ENCODE measurements around the gene CCL21. TPM values are rescaled to one million over a fixed set of nuclear protein-coding genes. Genes with fewer than 3 reads are reported as not detected.

Gene CCL21
- total RNA-seq, 1 experiment from 2014 or later, result not detected

DNA sequence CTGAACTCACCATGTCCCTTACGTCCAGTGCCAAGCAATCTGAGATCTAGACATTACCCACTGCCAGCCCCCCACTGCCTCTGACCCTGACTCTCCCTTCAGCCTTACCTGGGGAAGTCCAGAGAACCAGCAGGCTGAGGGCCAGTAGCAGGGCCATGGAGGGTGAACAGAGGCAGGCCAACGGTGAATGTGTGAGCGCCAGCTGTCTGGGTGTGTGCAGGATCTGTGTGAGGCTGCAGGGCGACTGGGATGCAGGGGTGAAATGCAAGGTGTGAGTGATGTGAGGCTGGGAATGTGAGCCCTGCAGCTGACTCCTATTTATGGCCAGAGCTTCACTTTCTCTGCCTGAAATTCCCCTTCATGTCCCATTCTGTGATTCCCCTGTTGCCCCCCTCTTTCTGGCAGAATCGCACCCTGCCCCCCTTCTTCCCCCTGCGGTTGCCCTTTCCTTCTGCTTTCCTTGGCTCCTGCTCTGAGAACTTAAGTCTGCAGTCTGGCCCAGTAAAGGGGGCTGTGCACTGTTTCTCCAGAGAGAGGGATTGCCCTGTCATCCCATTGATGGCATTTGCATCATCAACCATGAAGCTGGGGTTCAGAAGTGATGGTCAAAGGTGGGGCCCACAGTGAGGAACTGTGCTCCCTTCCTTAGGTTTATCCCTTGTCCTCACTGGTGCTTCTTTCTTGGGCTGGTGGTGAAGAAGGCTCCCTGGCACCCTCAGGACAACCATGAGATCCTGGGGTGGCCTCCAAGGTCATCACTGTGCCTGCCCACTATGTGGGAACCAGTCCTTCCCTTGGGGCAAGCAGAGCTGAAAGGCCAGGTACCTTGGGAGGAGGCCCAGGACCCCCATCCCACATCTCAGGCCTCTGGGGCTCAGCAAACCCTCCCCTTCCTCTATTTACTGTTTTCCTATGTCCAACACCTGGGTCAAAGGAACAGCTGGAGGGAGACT is 18.7 kb downstream of the CCL21 start, which contains the start of gene CCL19:
CCL19 (minus strand) TSS at position 294 of the 953 bp plus-strand sequence; CDS start at position 157, 137 bp downstream.
- H3K4me3 ChIP-seq, result no peak within 1 kb of the TSS
- H3K27ac ChIP-seq, result no peak within 1 kb of the TSS
- no peaks in the 10 kb centered on the region for H3K4me1 ChIP-seq
- no peaks in the 10 kb centered on the region for H3K9me3 ChIP-seq (replicated peaks)
- no peaks in the 10 kb centered on the region for H3K36me3 ChIP-seq
- DNase-seq, result no peak
- no peaks in the 10 kb centered on the region for H3K27me3 ChIP-seq

DNA sequence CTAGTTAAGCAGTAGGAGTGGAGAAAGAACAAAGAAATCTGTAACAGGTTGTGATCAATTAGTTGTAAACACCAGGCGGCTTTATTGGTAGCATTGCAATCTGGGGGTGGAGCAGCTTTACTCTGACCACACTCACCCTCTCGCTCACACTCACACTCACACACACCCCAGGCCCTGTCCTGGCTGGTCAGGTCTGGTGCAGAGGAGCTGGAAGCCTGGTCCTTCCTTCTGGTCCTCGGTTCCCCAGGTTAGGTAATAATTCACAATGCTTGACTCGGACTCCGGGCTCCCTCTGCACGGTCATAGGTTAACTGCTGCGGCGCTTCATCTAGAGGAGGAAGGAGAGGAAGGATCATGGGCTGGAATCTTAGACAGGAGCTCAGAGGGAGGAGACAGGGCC is 20.4 kb downstream of the CCL21 start:
- H3K9me3 ChIP-seq (replicated peaks), result no peaks in the 10 kb centered on the region
- H3K4me3 ChIP-seq, result no peak overlapping the region
- H3K4me1 ChIP-seq, result no peaks in the 10 kb centered on the region
- H3K36me3 ChIP-seq, result no peaks in the 10 kb centered on the region
- DNase-seq, result no peak
- H3K27me3 ChIP-seq, result no peaks in the 10 kb centered on the region
- H3K27ac ChIP-seq, result no peak overlapping the region

DNA sequence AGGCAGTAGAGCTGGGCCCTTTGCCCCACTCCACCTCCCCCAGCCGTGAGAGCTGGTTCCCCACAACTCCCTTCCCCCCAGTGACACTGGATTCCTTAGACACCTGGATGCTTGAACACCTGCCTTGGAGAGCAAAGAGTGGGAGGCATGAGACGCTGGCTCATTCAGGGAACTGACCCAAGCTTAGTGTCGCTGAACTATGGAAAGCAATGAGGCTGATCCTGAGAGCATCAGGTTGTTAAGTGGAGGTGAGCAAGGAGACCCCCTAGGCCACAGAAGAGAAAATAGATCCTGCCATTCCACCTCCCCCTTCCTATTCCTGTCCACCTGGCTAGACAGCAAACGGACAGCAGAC is 20.8 kb downstream of the CCL21 start:
- no peak for DNase-seq
- no peaks in the 10 kb centered on the region for H3K27me3 ChIP-seq
- no peak overlapping the region for H3K4me3 ChIP-seq
- no peaks in the 10 kb centered on the region for H3K36me3 ChIP-seq
- H3K27ac ChIP-seq, result no peak overlapping the region
- H3K4me1 ChIP-seq, result no peaks in the 10 kb centered on the region
- H3K9me3 ChIP-seq (replicated peaks), result no peaks in the 10 kb centered on the region

DNA sequence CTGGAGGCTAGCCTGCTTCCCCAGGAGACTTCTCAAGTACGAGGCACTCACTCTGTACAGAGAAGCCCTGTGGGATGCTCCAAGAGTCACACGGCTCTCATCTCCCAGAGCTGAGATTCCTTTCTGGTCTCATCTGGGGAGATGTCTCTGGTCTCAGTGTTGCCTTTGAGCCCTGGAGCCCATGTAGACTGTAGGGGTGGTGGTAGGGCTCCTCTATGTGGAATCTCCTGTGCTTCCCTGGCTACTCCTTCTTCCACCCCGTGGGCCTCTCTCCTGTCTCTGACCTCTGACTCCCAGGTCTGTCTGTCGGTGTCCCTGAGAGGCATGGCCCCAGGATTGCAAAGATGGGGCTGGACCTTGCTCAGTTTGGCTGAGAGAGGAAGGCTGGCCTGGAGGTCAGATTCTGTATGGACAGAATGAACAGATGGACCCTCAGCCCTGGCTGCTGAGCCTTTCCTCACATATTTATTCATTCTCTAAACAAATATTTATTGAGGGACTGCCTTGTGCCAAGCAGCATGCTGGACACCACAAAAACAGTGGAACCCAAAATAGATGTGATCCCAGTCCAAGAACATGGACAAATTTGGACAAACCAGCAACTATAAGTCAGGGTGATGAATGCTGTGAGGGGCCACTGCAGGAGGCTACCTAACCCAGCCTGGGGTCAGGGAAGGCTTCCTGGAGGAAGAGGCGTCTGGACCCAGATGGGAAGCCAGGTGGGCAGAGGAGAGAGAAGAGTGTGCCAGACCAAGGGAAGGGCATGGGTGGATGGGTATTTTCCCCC is 21.4 kb downstream of the CCL21 start:
- Histone ChIP-seq H3K9me3 (replicated peaks) (no peaks in the 10 kb centered on the region), H3K4me1 (no peaks in the 10 kb centered on the region), H3K27ac (no peak overlapping the region), H3K4me3 (no peak overlapping the region), H3K36me3 (no peaks in the 10 kb centered on the region), H3K27me3 (no peaks in the 10 kb centered on the region)
- DNase-seq, result no peak

DNA sequence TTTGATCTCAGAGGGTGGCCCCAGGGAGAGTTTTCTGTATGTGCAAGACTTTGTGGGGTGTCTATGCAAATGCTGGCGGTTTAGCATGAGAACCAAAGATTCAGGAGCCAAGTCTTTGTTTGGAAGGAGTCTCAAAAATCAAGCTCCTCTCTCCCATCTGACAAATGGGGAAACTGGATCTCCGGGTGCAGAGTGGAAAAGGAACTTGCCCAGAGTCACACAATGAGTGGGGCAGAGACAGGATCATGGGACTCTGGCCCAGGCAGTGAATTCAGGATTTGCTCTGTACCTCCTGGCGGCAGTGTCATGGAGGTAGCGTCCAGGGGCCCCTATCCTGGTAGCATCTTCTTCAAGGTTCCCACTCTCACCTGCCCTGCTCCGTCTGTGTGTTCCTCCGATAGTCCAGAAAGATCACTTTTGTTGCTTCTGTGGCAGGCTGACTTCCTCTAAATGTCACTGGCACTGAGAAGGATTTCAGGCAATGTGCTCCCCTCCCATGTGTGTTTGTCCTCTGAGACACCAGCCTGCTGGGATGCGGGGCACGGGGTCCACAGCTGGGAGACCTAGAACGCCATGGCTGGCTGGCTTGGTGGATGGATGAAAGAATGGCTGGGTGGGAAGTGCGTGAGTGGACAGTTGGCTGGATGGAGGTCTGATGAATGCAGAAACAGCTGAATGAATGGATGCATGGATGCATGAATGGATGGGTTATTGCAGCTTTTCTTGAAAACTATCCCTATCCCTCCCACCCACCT is 22.5 kb downstream of the CCL21 start:
- DNase-seq, result no peak
- Histone ChIP-seq H3K4me1 (no peaks in the 10 kb centered on the region), H3K27me3 (no peaks in the 10 kb centered on the region), H3K36me3 (no peaks in the 10 kb centered on the region), H3K27ac (no peak overlapping the region), H3K9me3 (replicated peaks) (no peaks in the 10 kb centered on the region), H3K4me3 (no peak overlapping the region)

DNA sequence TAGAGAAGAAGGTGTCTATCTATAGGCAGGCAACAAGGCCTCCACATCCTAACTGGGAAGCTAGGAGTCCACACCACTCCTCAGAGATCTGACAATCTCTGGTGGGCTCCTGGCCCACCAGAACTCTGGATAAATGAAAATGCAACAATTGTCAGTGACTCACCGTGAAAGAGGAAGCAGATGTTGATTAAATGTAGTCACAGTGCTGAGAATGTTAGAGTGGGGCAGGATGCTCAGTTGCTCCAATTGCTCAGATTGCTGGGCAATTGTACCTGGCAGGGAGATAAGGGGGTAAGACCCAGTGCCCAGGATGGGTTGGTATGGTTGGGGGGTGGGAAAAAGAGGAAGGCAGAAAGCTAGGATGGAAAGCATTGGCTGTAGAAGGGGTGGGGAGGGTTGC is 23.2 kb downstream of the CCL21 start:
- no peaks in the 10 kb centered on the region for H3K9me3 ChIP-seq (replicated peaks)
- H3K27ac ChIP-seq, result no peak overlapping the region
- DNase-seq, result no peak
- no peak overlapping the region for H3K4me3 ChIP-seq
- H3K4me1 ChIP-seq, result no peaks in the 10 kb centered on the region
- H3K36me3 ChIP-seq, result no peaks in the 10 kb centered on the region
- no peaks in the 10 kb centered on the region for H3K27me3 ChIP-seq

DNA sequence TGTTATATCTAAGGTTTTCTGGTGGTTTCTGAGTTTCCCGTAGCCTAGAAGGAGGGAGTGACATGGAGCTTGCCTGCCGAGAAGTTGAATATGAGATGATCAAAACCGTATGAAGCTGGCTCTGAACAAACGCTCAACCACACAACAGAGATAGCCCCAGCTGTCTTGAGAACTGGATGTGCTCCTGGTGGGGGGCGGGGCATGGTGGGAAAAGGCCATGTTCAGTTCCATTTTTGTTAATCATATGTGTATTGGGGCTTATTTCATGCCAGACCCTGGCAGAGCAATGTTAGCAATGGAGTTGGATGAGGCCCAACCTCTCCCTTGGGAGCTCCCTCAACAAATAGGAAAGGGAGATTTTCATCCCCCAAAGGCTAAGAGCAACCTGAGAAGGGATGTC is 23.7 kb downstream of the CCL21 start:
- Histone ChIP-seq H3K36me3 (no peaks in the 10 kb centered on the region), H3K27ac (no peak overlapping the region), H3K9me3 (replicated peaks) (no peaks in the 10 kb centered on the region), H3K27me3 (no peaks in the 10 kb centered on the region), H3K4me3 (no peak overlapping the region), H3K4me1 (no peaks in the 10 kb centered on the region)
- no peak for DNase-seq

DNA sequence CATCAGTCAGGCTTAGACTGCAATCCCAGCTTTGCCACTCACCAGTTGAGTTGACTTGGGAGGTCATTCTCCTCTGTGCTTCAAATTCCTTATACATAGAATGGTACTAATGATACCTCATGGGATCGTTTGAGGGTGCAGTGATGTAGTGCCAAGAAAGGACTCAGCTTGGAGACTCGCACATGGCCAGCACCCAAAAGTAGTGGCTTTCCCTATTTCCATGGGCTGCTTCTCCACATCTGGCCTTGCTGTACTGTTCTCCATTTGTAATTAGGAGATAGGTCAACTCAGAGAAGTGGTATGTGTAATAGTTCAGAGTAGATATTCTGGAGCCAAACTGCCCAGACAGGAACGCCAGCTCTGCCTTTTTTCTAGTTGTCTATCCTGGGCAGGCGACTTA is 24.3 kb downstream of the CCL21 start:
- no peak overlapping the region for H3K4me3 ChIP-seq
- H3K27ac ChIP-seq, result no peak overlapping the region
- no peaks in the 10 kb centered on the region for H3K27me3 ChIP-seq
- DNase-seq, result no peak
- H3K9me3 ChIP-seq (replicated peaks), result no peaks in the 10 kb centered on the region
- no peaks in the 10 kb centered on the region for H3K4me1 ChIP-seq
- no peaks in the 10 kb centered on the region for H3K36me3 ChIP-seq

DNA sequence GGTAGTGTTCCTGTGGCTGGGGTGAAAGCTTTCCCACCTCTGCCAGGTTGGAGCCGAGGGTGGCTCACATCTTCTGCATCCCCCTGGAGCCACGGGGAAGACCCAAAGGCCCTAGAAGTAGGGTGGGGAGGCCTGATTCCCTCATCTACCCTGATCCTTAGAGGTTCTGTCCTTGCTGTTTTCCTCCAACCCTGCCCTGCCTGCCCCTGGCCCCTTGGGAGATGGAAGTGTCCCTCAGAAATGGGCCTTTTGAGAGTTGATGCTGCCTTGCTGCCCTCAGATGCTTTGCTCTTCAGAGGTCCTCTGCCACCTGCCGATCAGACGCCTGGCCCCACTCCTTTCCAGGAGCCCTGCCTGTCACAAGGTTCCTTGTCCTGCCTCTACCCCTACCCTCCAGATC is 25.1 kb downstream of the CCL21 start:
- Histone ChIP-seq H3K4me1 (no peaks in the 10 kb centered on the region), H3K4me3 (no peak overlapping the region), H3K36me3 (no peaks in the 10 kb centered on the region), H3K27ac (no peak overlapping the region), H3K9me3 (replicated peaks) (no peaks in the 10 kb centered on the region), H3K27me3 (no peaks in the 10 kb centered on the region)
- no peak for DNase-seq

DNA sequence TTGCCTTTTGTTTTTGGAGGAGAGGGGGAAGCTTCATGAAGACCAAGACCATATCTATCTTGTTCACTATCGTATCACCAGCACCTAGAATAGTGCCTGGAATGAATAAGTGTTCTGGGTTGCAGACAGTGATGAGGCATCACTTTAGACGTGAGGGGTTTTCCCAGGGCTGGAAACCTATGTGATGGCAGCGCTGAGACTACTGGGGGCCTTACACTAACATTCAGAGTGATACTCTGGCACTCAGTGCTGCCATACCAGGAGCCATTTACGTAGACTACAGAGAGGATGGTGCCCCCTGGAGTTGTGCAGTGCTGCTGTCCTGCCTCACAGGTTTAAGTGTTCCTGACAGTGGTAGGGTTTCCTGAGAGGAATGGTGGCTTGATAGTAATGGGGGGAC is 25.8 kb downstream of the CCL21 start:
- Histone ChIP-seq H3K4me3 (no peak overlapping the region), H3K9me3 (replicated peaks) (no peaks in the 10 kb centered on the region), H3K27ac (no peak overlapping the region), H3K4me1 (no peaks in the 10 kb centered on the region), H3K27me3 (no peaks in the 10 kb centered on the region), H3K36me3 (no peaks in the 10 kb centered on the region)
- no peak for DNase-seq

DNA sequence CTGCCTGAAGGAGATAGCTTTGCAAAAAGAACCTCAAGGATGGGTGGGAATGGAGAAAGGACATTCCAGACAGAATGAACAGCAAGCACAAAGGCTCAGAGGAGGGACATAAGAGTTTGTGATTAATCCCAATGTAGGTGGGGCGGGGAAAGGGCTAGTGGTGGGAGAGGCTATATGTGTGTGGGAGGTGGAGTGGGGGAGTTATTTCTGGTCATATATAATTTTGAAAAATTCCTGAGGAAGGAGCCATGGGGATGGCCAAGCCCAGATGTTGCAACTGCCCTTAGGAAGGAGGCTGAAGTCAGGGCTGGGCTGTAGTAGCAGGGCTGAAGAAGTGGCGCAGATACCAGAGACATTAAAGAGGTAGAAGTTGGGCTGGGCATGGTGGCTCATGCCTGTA is 34.1 kb downstream of the CCL21 start:
- Histone ChIP-seq H3K36me3 (no peaks in the 10 kb centered on the region), H3K4me1 (no peaks in the 10 kb centered on the region), H3K27me3 (no peaks in the 10 kb centered on the region), H3K27ac (no peak overlapping the region), H3K9me3 (replicated peaks) (no peaks in the 10 kb centered on the region), H3K4me3 (no peak overlapping the region)
- DNase-seq, result no peak

DNA sequence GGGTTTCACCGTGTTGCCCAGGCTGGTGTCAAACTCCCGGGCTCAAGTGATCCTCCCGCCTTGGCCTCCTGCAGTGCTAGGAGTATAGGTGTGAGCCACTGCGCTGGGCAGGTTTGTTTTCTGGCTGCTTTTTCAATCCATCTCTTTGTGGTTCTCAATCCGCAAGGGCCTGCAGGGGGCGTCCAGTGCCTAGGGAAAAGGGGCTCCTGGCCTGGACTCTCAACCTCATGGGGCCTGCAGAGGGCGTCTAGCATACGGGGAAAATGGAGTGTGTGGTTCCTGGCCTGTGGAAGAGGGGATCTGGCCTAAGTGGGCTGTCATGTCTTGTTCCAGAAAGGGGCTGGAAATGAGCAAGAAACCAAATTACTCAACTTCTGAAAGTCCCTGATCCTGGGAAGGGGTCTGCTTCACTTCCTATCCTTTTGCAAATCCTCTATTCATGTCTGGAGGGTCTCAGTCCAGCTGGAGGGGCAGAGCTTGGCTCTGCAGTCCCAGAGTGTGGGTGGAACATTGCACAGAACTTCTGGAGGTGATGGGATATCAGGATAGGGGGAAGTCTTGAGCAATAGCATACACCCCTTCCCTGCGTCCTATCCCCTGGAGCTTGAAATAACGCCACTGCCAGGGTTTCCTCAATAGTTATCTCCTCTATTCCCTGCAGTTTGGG is 34.8 kb downstream of the CCL21 start:
- DNase-seq, result peak; percentile 66 to 77
- no peaks in the 10 kb centered on the region for H3K36me3 ChIP-seq
- no peaks in the 10 kb centered on the region for H3K27me3 ChIP-seq
- no peak overlapping the region for H3K4me3 ChIP-seq
- H3K9me3 ChIP-seq (replicated peaks), result no peaks in the 10 kb centered on the region
- no peak overlapping the region for H3K27ac ChIP-seq
- H3K4me1 ChIP-seq, result no peaks in the 10 kb centered on the region

DNA sequence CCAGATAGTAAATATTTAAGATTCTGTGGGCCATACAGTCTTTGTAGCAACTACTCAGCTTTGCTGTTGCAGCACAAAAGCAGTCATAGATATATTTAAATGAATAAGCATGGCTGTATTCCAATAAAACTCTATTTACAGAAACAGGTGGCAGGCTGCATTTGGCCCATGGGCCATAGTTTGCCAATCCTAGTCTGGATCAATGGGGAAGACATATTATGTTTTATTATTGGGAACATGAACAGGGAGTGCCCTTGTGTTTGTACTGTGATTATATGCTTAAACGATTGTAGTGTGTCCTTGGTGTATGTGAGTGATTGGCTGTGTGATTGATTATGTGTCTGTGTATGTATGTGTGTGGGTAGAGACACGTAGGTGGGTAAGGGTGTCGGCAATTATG is 35.5 kb downstream of the CCL21 start:
- DNase-seq, result no peak
- Histone ChIP-seq H3K9me3 (replicated peaks) (no peaks in the 10 kb centered on the region), H3K4me3 (no peak overlapping the region), H3K27ac (no peak overlapping the region), H3K4me1 (no peaks in the 10 kb centered on the region), H3K36me3 (no peaks in the 10 kb centered on the region), H3K27me3 (no peaks in the 10 kb centered on the region)

DNA sequence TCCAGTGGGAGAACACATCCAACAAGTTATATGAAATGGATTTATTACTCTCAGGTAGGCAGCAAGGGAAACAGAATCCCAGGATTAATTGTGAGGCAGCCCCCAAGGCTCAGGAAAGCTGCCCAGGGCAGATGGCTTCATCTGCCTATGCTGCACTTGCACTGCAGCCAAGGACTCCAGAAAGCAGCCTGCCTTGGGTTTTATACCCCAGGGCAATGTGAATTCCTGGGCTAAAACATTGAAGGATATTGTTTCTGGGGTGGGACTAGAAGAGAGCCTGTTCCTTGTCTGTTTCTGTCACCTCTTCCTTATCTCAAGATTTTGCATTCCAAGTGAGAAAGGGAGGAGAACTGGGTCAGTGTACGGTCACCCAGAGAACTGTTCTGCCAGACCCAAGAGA is 38.6 kb downstream of the CCL21 start:
- no peaks in the 10 kb centered on the region for H3K4me1 ChIP-seq
- H3K9me3 ChIP-seq (replicated peaks), result no peaks in the 10 kb centered on the region
- no peak for DNase-seq
- no peaks in the 10 kb centered on the region for H3K36me3 ChIP-seq
- H3K4me3 ChIP-seq, result no peak overlapping the region
- no peak overlapping the region for H3K27ac ChIP-seq
- no peaks in the 10 kb centered on the region for H3K27me3 ChIP-seq

All from SJCRH30 (cell line).